ENCODE measurements around the gene PLAU.
A peak's percentile ranks its signal among the peaks of the same experiment; 100 is the strongest.
"Not testable (repeated sequence)": the region's sequence is repeated elsewhere in the genome, so short reads cannot be mapped to it uniquely, and the experiment has no call there.

PLAU gene

GRCh38 chr10:73919481-73919880 lies 8.5 kb downstream of the PLAU start:
- DNase-seq (ENCODE audit: extremely low read depth in 1 of 2, low read depth in 1 of 2), result not testable (repeated sequence)

GRCh38 chr10:73920089-73920488 lies 9.2 kb downstream of the PLAU start:
- no peak for DNase-seq (ENCODE audit: extremely low read depth in 1 of 2, low read depth in 1 of 2)

GRCh38 chr10:73922007-73922863 lies 11.3 kb downstream of the PLAU start:
- DNase-seq (ENCODE audit: extremely low read depth in 1 of 2, low read depth in 1 of 2), result no peak

- DNase-seq (ENCODE audit: extremely low read depth in 1 of 2, low read depth in 1 of 2), result no peak
Observed at GRCh38 chr10:73922864-73923133, 11.9 kb downstream of the PLAU start.

GRCh38 chr10:73923935-73924598 lies 13.1 kb downstream of the PLAU start:
- DNase-seq (ENCODE audit: extremely low read depth in 1 of 2, low read depth in 1 of 2), result no peak

- DNase-seq (ENCODE audit: extremely low read depth in 1 of 2, low read depth in 1 of 2), result no peak
Observed at GRCh38 chr10:73924935-73925334, 14.0 kb downstream of the PLAU start.

GRCh38 chr10:73925539-73925938 lies 14.6 kb downstream of the PLAU start:
- DNase-seq (ENCODE audit: extremely low read depth in 1 of 2, low read depth in 1 of 2), result no peak

- DNase-seq (ENCODE audit: extremely low read depth in 1 of 2, low read depth in 1 of 2), result no peak
Observed at GRCh38 chr10:73926152-73926764, 15.3 kb downstream of the PLAU start.

- not testable (repeated sequence) for DNase-seq (ENCODE audit: extremely low read depth in 1 of 2, low read depth in 1 of 2)
Observed at GRCh38 chr10:73930630-73931327, 19.8 kb downstream of the PLAU start.

- no peak for DNase-seq (ENCODE audit: extremely low read depth in 1 of 2, low read depth in 1 of 2)
Observed at GRCh38 chr10:73931767-73932619, 21.1 kb downstream of the PLAU start.

- DNase-seq (ENCODE audit: extremely low read depth in 1 of 2, low read depth in 1 of 2), result no peak
Observed at GRCh38 chr10:73932620-73933112, 21.7 kb downstream of the PLAU start.

GRCh38 chr10:73934074-73934473 lies 23.1 kb downstream of the PLAU start:
- DNase-seq (ENCODE audit: extremely low read depth in 1 of 2, low read depth in 1 of 2), result no peak

GRCh38 chr10:73935895-73936294 lies 25.0 kb downstream of the PLAU start:
- DNase-seq (ENCODE audit: extremely low read depth in 1 of 2, low read depth in 1 of 2), result no peak

GRCh38 chr10:73937333-73938043 lies 26.6 kb downstream of the PLAU start:
- DNase-seq (ENCODE audit: extremely low read depth in 1 of 2, low read depth in 1 of 2), result no peak

- peak; percentile 56 to 76 for DNase-seq (ENCODE audit: extremely low read depth in 1 of 2, low read depth in 1 of 2)
Observed at GRCh38 chr10:73940634-73941221, 29.8 kb downstream of the PLAU start.

GRCh38 chr10:73941300-73941699 lies 30.4 kb downstream of the PLAU start:
- DNase-seq (ENCODE audit: extremely low read depth in 1 of 2, low read depth in 1 of 2), result no peak

GRCh38 chr10:73944356-73945100 lies 33.6 kb downstream of the PLAU start:
- no peak for DNase-seq (ENCODE audit: extremely low read depth in 1 of 2, low read depth in 1 of 2)

- no peak for DNase-seq (ENCODE audit: extremely low read depth in 1 of 2, low read depth in 1 of 2)
Observed at GRCh38 chr10:73946253-73947145, 35.6 kb downstream of the PLAU start.
